Measurements from ENCODE around the gene GRM5. TPM values are rescaled to one million over a fixed set of nuclear protein-coding genes. Genes with fewer than 3 reads are reported as not detected.
"Not testable (repeated sequence)": the region's sequence is repeated elsewhere in the genome, so short reads cannot be mapped to it uniquely, and the experiment has no call there.

Gene GRM5
- total RNA-seq, 1 donor from 2014 or later, result under 0.01 TPM

DNA sequence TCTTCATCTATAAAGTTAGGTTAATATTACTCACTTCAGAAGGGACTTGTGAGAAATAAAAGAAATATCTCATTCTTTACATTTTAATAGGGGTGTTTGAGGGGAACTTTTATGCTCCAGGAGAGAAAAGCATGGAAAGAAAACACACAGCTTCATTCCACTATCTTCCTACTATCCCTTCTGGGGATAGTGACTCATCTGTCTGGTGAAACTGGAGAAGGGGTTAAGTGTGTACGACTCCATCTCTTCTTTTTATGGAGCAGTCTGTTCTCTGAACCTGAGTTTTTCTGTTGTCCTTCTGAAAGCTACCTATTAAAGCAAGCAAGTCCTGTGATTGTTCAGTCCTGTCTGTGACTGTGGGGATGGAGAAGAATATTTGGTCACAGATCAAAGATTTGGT lies 227.6 kb downstream of the GRM5 start:
- not testable (repeated sequence) for DNase-seq (ENCODE audit: low read depth in 2 of 2)

DNA sequence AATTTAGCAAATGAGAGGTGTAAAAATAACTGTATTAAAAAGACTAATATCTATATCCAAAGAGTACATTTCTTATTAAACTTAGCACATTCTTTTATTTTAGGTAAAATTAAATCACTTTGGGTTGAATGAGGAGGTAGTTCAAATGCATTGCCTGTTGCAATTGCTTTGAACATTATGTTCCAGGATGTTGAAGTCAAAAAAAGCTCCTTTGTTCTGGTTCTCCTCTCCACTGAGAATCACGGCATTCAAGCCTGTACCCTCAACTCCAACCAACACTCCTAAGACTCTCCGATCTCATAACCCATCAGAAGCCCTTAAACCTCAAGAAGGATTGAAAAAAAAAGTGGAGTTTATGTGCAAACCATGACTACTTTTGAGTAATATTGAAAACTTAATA lies 230.1 kb downstream of the GRM5 start:
- not testable (repeated sequence) for DNase-seq (ENCODE audit: low read depth in 2 of 2)

DNA sequence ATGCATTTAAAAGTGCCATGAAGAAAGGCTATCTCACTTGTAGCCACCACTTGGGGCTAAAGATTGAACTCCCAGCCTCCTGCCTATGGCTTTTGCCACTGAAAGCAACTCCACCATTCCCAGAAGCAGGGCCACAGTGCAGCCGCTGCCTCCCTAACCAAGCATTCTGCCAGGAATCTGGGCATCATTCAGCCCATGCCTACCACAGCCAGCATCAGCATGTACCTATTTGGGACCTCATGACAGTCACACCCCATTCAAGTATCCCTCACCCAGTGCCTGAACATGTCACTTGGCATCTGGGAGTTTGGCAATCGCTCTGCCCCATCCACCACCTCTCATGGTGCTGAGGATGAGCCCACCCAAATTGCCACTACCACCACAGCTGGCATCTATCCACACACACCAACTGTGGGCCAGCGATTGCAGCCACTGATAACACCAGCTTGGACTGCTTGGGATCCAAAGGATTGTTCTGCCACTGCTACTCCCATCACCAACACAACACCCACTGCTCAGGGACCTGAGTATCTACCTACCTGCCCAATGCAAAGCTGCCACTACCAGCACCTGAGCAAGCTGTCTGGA lies 234.4 kb downstream of the GRM5 start:
- no peak for DNase-seq (ENCODE audit: low read depth in 2 of 2)

DNA sequence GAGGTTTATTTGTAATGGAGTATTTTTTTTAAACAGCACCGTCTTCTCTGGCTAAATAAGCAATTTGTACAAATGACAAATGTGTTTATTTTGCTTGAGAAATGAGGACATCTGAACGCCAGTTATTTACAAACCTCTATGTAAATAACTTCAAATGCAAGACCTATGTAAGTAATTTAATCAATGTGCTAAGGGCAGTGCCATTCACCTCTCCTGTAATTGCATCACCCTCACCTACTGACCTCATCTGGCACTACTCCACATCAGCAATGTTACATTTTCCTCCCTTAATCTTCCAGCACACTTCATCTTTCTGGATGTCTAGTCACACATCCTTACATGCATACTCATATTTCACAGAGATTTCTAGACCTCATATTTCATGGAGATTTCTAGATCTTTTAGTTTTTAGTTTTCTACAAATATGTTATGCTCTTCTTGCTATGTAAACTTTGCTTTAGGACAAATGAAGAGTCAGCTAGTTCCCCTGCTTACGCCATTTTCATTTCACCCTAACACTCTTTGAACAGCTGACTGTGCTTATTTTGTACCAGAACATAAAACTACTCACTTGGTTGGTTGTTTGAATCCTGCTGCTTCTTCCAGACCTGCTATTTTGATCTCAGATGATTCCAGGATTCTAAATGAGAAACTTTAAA lies 238.6 kb downstream of the GRM5 start:
- DNase-seq (ENCODE audit: low read depth in 2 of 2), result no peak

DNA sequence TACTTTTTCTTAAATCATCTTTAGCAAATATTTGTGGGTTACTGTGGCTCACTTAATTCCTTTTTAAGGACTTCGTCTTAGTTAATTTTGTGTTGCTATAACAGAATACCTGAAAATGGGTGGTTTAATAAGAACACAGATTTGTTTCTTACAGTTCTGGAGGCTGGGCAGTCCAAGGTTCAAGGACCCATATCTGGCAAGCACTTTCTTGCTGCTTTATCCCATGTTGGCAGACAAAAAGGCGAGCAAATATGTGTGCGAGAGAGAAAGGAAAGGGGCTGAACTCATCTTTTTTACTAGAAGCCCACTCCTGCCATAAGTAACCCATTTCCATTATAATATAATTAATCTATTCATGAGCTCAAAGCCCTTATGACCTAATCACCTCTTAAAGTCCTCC lies 246.2 kb downstream of the GRM5 start:
- DNase-seq (ENCODE audit: low read depth in 2 of 2), result no peak

DNA sequence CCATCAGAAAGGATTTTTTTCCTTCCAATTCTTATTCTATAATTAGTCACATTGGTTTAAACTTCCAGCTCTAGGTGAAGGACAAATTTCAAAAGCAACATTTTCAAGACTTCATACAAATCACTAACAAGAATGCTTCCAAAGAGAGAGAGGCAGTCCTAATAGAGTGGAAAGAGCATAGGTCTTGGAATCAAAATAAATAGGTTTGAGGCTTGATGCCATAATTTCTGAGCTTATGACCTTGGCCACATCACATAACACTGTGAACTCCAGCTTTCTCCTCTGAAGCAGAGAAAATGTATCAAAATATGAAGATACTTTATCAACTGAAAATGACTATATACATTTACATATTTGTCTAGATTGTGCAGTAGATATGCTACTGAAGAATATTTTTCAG lies 246.8 kb downstream of the GRM5 start:
- DNase-seq (ENCODE audit: low read depth in 2 of 2), result no peak

DNA sequence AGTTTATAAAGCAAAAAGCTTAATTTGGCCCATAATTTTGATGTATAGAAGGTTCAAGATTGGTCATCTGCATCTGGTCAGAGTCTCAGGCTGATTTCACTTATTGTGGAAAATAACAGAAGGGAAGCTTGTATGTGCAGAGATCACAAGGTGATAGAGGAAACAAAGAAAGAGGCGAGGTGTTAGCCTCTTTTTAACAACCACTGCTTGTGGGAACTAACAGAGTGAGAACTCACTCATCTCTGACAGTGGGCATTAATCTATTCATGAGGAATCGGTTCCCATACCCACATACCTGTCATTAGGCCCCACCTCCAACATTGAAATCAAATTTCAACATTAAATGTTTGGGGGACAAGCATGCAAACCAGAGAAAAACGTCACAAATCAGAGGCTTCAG lies 250.3 kb downstream of the GRM5 start:
- no peak for DNase-seq (ENCODE audit: low read depth in 2 of 2)

DNA sequence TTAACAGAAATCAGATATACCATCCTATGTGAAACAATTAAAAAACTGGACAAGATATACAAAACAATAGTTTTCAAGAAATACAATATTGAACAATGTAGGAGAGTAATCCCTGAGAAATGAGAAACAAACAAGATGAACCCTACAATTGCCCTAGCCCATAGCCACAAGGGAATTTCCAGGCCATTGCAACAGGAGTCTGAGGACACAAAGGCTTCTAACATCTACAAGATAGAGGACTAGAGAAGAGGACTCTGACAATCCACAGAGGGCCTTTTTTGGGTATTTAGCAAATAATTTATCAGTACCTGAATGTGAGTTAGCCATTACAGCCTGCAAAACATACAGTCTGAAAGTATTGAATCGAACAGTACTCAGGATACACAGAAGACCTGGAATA lies 251.7 kb downstream of the GRM5 start:
- no peak for DNase-seq (ENCODE audit: low read depth in 2 of 2)

DNA sequence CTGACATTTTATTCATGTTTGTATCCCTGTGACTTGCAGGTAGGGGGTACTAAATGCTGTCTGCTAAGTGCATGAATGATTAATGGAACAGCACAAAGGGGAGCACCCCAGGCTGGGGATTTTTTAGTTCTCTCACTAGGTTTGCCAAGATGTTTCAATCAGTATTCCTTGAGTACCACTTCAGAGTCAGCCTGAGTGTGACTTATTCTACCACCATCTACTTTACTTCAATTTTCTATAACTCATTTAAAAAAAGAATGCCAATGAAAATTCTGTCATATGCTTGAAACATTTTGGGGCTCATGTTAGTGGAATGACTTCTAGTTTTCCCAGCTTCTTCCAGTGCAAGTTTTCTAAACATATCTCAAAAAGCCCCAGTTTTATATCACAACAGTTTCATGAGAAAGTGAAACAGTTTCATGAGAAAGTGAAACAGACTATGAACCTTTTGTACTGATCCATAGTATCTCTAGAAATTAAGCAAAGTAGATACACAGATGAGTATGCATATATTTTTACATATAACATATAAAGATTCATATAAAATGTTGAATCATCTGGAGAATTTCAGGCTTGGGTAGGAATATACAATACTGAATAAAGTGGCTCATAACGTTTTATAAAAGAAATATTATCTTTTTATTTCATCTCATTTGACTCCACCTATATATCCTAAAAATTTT lies 252.4 kb downstream of the GRM5 start:
- DNase-seq (ENCODE audit: low read depth in 2 of 2), result no peak

DNA sequence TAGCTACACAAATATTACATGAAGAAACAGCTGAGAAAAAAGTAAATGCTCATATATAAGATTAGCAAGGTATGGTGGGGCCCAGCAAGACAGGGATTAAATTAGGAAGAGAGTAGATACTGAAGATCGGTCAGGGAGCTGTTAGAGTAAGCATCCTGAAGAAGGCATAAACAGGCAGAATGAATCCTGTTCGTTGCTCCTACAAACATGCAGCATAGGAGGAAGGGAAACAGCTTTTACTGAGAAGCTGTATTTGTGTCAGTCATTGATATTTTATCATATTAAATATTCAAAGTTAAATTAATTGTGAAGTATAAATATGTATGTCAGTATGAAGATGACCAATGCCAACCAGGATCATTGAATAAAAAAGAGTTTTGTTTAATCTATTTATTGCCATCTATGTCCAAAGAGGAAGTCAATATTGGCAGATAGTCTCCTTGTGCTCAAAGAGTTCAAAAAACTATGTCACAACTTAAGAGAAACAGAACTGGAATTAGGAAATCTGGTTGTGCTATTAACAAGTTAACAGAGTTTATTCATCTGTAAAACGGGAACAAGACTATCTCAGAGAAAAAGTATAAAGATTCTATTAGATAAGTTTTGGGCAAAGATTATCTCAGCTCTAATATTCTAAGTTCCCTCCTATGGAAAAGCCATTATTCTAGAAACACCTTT lies 255.2 kb downstream of the GRM5 start:
- DNase-seq (ENCODE audit: low read depth in 2 of 2), result no peak

DNA sequence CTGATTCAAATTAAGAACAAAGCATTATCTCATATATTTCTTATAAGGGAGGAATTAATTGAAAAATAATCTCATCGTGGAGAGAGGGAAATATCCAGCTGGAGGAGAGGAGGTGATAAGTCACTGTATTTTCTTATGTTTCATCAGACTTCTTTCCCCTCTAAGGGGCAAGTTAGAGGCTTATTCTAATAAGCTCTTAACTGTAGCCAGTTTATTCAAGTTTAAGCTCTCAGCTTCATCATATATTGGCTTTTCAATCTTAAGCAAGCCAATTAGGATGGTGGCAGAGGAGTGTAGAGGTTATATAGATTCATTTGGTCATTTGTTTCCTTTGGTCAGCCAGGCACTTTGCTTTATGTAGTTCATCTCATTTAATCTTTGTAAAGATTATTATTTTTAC lies 256.7 kb downstream of the GRM5 start:
- DNase-seq (ENCODE audit: low read depth in 2 of 2), result no peak

DNA sequence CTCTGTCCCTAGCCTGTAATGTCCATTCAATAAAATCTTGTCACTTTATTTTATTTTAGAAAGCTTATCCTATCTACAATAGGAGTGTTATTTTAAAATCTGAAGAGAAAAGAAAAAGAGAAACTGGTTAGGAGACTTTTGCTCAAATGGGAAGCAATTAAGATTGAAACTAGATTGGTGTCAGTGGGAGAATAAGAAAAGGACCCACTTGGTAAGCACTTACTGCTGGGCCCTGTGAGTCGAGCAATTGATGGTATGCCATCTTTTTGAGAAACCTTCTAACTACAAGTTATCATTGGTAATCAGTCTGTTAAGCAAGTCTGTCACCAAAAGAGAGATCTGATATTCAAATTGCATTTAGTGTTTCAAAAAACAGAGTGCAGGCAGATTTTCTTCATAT lies 258.4 kb downstream of the GRM5 start:
- no peak for DNase-seq (ENCODE audit: low read depth in 2 of 2)

DNA sequence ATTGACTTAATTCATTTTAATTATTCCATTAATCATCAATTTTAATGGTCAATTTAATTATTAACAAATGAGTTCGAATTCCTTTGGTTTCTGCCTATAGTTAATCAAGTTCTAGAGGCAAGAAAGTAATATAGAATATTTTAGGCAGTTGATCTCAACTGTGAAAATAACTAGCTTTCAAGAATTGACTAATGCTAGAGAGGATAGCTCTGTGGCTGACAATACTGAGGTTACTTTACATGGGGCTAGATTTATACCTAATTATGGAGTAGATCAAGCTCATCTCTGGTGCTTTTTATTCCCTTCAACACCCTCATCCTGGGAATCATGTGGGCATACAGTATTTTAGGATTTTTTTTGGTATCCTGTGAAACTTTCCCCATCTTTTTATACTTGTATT lies 259.4 kb downstream of the GRM5 start:
- DNase-seq (ENCODE audit: low read depth in 2 of 2), result no peak

DNA sequence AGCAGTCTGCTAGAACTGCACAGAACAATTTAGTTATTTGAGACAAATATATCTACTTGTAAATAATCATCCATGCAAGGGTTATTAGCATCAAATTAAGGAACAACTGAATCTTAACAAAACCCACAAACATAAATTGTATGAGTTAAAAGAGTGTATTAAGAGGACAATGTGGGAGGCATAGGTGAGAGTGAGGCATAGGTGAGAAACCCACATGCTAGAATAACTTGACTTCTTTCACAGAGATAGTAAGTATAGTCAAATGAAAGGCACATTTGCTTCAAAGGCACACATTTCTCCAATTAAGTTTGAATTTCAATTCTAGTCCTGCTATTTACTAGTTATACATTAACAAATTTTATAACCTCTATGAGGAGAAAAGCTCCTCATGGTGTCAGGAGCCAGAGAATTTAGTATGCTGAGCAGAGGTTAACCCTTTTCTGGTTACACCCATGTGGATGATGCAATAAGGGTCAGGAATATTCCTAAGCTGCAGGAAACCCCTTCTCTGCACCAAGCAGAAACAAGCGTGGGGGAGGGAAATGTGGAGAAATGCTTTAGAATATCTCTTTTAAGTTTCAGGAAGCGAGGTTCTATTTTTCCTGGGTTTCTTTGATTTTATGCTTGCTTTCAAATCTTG lies 264.2 kb downstream of the GRM5 start:
- no peak for DNase-seq (ENCODE audit: low read depth in 2 of 2)

DNA sequence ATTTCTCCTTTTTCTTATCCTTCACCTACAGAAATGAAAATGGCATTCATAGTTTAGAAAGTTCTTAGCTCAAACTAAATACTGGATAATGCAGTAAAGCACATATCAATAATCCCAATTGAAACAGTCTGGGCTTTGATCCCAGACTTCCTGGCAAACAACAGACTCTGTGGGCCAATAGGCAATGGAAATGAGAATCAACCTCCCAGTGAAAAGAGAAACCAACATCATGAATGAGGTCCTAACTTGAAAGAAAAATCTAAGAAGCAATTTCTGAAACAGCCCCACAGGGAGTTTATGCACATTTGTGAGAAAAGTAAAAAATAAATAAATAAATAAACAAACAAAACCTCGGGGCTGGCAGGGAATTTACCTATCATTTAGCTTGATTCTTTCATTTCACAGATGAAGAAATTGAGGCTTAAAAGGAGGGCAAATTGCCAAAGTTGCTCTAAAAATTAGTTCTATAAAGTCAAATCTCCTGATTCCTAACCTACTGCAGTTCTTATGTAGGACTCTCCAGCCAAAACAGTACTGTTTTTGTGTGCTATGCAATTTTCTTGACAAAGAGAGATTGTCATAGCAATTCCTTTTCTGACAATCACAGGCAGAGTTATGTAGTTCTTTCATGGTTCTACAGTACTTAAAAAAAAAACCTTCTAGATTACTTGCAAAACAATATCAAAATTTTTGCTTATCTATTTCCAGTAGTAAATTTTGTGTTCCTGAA lies 265.8 kb downstream of the GRM5 start:
- no peak for DNase-seq (ENCODE audit: low read depth in 2 of 2)

DNA sequence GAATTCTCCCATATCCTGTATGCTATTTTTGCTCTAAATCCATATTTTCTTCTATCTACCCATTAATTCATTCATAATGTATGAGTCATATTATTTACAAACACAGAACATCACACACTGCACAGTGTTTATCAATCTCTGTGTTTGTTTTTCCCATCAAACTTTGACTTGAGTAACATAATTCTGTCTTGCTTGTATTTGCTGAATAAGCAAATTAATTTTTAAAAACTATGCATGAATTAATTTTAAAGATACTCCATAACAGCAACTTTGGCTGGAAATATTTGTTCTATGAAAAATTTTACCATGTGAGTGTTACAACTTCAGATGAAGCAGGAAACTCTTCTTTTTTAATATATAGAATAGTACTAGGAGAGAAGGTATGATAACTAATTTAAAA lies 275.6 kb downstream of the GRM5 start:
- DNase-seq (ENCODE audit: low read depth in 2 of 2), result no peak

DNA sequence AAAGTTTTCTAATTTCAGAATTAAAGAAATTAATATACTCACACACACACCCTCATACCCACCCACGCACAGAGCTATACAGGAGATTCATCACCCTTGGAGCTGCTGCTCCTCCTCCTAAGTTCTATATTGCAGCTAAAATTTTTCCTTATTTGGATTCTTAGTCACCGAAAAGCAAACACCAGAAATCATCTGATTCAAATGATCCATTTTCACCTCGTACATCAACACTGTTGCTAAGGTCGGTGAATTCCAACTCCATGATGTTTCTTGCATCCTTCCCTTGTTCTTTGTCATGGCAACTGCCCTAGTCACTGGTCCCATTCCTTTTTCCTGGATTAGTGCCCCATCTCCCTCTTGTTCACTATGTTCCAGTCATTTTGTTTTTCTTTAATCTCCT lies 286.2 kb downstream of the GRM5 start:
- DNase-seq (ENCODE audit: low read depth in 2 of 2), result no peak

DNA sequence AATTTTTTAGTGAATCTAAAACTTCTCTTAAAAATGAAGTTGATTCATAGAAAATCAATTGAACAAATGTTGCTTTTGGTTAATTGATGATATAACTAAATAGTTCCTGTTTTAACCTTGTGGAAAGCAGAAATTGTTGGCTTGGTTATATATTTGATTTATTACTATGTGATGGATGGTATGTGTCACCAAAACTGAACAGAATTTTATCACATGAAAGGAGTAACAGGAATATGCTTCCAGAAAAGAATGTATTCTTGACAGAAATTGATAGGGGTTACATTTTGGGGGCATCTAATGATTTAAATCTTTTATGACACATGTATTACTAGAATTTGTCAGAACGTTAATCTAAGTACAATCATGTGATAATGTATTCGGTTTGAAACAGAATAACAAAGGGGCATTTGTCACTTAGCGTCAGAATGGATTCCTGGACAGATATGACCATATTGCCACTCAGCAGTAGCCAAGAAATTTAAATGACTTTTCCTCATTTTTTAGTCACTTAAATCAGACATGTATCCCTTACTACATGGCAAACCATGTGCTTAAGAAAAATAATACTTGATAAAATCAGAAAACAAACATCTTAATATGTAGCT lies 295.2 kb downstream of the GRM5 start:
- DNase-seq (ENCODE audit: low read depth in 2 of 2), result no peak

DNA sequence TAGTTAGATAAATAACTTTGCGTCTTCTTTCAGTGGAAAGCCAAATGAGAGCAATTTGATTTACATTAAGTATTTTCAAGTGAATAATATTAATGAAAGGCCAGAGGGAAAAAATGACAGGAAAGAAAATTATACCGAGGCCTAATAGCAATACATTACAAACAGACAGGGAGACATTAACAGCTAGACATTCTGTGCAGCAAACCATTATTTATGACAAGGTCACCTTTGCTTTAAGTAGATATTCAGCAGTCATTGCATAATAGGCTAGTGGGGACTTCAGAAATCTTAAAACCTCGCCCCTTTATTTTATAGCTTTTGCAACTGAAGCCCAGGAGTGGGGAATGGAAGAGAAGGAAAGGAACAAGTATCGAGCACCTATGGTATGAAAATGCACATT lies 321.6 kb downstream of the GRM5 start:
- DNase-seq (ENCODE audit: low read depth in 2 of 2), result no peak

DNA sequence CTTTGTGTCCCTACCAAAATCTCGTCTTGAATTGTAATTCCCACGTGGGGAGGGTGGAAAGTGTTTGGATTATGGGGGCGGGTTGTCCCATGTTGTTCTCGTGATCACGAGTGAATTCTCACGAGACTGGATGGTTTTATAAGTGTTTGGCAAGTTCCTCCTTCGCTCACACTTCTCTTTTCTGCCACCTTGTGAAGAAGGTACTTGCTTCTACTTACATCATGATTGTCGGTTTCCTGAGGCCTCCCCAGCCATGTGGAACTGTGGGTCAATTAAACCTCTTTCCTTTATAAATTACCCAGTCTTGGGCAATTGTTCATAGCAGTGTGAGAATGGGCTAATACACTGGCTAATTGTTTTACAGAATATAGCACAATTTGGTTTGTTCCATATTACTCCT lies 326.3 kb downstream of the GRM5 start:
- no peak for DNase-seq (ENCODE audit: low read depth in 2 of 2)

DNA sequence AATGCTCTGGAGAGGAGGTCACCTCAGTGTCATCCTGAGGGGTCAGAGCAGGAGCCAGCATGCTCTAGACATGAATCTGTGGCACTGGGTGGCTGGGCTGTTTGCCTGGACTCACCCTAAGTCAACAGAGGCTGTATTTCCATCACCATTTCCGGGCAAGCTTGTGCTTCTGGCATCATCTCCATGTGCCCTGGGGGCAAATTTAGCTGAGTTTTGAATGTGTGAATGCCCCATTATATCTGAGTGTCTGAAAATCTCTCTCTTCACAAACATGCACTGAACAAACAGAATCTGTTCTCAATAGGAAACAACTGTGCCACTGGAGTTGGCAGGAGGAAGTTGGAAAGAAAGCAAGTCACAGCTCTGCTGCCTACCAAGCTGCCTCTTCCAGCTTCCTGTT lies 356.2 kb downstream of the GRM5 start:
- peak in 1 of 2 donors; percentile 6 for DNase-seq (ENCODE audit: low read depth in 2 of 2)

Measured in dermis microvascular lymphatic vessel endothelial cell (primary cell).